HG03469 (cell line): ENCODE results near the gene CES3.
"Not testable (repeated sequence)": the region's sequence is repeated elsewhere in the genome, so short reads cannot be mapped to it uniquely, and the experiment has no call there.

Experiments used
- ATAC-seq: cut with Tn5 transposase; IDR thresholded peaks from one replicate; pipeline ENCODE4 v1.9.1; 2021; ENCODE audit warnings: mild to moderate bottlenecking, moderate library complexity, moderate number of reproducible peaks; ENCODE audit not compliant: unreplicated experiment

Gene CES3

DNA sequence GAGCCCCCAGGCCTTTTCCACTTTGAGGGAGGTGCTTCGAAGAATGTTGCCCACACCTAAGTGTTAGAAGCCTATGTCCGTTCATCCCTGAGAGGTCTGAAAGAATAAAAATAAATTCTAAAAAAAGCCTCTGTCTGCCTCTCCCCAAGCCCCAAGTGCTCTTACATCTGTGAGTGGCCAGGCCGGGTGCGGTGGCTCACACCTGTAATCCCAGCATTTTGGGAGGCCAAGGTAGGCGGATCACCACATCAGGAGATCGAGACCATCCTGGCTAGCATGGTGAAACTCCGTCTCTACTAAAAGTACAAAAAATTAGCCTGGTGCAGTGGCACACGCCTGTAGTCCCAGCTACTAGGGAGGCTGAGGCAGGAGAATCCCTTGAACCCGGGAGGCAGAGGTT is 16.1 kb upstream of the CES3 start:
- ATAC-seq, result not testable (repeated sequence)

DNA sequence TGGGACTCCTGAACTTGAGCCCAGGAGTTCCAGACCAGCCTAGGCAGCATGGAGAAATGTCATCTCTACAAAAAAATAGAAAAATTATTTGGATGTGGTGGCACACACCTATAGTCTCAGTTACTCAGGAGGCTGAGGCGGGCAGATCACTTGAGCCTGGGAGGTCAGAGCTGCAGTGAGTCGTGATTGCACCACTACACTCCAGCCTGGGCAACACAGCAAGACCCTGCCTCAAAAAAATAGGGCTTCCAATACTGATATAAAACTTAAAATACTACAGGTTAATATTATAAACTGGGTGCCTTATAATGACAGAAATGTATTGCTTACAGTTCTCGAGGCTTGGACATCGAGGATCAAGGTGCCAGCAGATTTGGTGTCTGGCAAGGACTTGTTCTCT is 15.1 kb upstream of the CES3 start:
- no peak for ATAC-seq

DNA sequence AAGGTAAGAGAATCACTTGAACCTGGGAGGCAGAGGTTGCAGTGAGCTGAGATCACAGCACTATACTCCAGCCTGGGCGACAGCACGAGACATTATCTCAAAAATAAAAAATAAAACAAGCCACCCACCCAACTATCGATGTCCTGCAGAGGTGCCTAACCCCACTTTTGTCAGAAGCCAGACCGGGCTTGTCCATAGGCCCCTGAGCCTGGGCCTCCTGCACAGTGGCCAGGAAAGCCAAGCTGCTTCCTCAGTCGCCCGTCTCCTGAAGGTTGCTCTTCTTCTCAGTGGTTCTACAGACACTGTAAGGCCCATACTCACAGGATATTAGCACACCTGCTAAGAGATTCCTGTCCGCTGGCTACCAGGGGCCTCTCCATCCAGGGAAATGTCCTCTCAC is 14.5 kb upstream of the CES3 start:
- no peak for ATAC-seq

DNA sequence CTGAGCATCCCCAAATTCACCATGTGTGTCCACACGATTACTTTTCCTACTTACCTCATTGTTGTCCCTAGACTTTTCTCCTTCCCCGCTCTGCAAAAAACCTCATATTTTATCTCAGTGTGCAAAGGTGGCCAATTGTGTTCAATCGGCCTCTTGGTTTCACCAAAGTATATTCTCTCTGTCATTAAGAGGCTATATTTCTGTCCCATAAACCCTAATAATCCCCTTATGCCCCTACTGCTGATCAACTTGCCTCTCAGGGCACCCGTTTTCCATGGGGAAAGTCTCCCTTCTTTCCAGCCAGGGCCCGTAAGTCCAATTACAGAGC is 14.1 kb upstream of the CES3 start:
- no peak for ATAC-seq

DNA sequence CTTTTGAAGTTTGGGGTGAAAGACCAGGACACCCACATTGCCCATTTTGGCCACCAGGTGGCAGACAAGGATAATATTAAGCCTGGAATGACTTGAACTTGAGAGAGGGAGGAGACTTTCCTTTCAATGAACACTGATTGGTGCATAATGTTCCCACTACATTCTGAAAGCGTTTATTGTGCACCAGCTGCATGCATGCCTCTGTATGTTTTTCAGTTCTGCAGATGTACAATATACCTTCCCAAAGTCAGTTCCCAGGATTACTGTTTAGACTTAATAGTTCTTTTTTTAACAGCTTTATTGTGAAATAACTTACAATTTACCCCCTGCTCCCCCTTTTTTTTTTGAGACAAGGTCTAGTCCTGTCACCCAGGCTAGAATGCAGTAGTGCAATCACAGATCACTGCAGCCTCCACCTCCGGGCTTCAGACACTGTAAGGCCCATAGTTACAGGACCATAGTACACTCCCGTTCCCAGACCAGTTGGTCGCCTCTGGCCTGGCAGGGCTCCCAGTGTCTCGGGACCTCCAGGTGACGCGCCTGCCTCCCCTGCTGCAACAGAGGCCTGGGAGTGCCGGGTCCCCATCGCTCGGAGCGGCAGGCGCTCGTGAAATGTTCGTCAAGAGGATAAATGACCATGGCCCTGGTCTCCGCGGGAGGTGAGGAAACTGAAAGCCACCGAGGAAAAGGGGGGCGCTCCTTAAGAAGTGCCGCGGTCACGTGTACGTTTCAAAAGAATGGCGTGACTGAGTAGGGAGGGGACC is 13.6 kb upstream of the CES3 start:
- ATAC-seq, result peak; percentile 66

DNA sequence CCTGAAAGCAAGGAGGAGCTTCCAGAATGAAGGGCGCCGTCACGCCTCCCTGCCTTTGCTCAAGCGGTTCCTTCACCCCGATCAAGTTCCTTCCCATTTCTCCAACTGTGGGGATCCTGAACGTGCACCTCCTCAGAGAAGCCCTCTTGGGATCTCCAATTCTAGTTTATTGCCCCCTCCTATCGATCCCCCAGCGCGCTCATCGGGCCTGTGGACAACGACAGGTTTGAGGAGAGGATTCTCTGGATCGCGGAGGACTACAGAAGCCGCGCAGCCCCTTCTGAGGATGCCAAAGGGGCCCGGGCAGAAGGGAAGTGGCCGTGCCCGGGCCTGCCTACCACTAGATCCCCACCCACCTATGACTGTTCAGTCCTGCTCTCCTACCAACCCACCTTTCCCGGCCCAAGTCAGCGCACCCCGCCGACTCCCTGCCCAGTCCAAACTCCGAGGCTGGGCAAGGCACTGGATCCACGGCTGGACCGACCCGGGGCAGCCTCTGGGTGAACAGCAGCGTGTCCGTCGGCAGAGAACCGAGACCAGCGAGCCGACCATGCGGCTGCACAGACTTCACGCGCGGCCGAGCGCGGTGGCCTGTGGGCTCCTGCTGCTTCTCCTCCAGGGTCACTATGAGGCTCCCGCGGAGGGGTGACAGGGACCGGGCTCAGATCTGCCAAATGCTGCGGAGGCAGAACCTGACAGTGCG is 12.8 kb upstream of the CES3 start:
- ATAC-seq, result no peak

DNA sequence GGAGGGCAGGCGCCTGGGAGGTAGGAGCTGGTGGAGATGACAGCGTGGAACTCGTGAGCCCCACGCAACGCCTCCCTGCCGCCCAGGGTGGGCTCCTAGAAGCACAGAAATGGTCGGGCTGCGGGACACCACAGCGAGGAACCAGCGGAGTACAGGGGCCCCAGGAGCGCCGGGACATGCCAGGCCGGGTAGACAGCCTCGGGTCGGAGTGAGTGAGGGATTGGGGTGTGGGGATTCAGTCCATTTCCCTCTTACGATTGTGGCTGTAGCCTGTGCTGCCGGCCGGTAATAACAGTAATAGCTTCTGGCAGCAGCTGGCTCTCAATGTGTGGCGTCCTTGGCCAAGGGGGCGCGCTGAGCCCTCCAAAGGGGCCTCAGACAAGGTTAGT is 12.2 kb upstream of the CES3 start:
- ATAC-seq, result no peak

DNA sequence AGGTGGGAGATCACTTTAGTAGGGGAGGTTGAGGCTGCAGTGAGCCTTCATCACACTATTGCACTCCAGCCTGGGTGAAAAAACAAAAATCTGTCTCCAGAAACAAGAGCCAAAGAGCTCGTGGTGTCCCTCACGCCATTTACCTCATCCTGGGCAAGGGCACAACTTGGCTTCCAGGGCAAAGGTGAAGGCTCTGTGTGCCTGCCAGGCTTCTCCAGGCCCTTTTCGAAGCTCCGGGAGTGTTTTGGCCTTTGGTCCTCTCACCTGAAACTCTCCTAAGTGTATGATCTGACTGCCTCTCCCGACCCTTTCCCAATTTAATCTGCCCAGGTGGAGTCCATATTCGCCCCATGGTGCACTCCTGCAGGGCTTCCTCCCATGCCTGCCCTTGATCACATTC is 11.6 kb upstream of the CES3 start:
- no peak for ATAC-seq

DNA sequence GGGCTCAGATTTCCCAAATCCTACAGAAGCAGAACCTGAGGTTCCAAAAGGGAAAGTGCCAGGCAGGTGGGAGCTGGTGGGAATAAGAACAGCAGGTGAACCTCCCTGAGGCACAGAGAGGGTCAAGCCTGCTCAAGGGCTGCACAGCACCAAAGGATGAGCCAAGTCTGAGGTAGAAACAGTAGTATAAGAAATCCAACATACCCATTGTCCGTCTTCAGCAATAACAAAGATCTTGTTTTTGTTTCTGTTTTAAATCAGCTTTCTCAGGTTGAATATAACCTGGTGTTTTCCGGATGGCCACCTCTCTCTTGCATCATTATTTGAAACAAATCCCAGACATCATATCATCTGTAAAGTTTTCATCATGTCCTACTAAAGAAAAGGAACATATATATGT is 10.6 kb upstream of the CES3 start:
- ATAC-seq, result no peak

DNA sequence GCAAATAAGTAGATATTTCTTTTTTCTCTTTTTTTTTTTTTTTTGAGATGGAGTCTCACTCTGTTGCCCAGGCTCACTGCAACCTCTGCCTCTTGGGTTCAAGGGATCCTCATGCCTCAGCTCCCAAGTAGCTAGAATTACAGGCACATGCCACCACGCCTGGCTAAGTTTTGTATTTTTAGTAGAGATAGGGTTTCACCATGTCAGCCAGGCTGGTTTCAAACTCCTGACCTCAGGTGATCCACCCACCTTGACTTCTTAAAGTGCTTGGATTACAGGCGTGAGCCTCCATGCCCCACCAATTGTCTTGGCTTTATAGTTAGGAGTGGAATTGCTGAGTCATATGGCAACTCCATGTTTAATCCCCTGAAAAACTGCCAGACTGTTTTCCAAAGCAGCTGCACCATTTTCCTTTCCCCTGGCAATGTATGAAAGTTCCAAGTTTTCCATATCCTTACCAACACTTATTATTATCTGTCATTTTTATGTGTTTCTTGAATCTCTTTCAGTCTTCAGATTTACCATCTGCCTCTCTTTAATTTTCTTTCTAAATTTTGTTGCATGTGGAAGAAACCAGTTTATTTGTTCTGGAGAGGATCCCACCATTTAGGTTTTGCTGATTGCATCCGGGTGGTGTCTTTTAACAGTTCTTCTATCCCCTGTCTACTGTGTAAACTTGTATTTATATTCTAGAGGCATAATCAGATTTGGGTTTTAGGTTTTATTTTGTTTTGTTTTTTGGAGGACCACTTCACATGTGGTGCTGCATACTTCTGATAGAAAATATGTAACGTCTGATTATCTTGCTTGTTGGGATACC is 9.9 kb upstream of the CES3 start:
- ATAC-seq, result no peak

DNA sequence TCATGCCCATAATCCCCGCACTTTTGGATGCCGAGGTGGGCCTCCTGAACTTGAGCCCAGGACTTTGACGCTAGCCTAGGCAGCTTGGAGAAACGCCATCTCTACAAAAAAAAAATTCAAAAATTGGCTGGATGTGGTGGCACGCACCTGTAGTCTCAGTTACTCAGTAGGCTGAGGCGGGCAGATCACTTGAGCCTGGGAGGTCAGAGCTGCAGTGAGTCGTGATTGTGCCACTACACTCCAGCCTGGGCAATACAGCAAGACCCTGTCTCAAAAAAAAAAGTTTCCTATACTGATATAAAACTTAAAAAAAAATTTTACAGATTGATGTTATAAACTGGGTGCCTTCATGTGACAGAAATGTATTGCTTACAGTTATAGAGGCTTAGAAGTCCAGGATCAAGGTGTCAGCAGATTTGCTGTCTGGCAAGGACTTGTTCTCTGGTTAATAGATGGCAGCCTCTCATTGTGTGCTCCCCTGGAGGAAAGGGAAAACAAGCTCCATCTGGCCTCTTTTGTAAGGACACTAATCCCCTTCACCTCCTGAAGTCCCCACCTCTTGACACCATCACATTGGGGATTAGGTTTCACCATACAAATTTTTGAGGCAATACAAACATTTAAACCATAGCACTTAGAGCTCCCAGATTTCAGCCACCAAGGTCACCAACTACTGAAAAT is 8.5 kb upstream of the CES3 start:
- no peak for ATAC-seq

DNA sequence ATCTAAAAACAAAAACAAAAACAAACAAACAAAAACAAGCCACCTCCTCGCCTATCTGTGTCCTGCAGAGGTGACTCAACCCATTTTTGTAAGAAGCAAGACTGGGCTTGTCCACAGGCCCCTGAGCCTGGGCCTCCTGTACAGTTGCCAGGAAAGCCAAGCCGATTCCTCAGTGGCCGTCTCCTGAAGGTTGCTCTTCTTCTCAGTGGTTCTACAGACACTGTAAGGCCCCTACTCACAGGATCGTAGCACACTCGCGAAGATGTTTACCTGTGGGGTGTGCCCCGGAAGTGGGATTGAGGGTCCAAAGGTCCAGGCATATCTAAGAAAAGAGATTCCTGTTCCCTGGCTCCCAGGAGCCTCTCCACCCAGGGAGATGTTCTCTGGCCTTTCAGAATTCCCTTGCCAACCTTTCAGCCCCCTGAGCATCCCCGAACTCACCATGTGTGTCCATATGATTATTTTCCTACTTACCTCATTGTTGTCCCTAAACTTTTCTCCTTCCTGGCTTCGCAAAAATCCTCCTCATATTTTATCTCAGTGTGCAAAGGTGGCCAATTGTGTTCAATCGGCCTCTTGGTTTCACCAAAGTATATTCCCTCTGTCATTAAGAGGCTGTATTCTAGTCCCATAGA is 7.5 kb upstream of the CES3 start:
- no peak for ATAC-seq

DNA sequence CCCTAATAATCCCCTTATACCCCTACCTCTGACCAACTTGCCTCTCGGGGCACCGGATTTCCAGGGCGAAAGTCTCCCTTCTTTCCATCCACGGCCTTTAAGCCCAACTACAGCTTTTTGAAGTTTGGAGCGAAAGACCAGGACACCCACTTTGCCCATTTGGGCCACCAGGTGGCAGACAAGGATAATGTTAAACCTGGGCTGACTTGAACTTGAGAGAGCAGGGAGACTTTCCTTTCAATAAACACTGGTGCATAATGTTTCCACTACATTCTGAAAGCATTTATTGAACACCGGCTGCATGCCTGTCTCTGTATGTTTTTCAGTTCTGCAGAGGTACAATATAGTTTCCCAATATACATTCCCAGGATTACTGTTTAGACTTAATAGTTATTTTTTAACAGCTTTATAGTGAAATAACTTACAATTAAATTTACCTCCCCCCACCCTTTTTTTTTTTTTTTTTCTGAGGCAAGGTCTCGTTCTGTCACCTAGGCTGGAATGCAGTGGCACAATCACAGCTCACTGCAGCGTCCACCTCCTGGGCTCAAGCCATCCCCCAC is 6.9 kb upstream of the CES3 start:
- no peak for ATAC-seq

DNA sequence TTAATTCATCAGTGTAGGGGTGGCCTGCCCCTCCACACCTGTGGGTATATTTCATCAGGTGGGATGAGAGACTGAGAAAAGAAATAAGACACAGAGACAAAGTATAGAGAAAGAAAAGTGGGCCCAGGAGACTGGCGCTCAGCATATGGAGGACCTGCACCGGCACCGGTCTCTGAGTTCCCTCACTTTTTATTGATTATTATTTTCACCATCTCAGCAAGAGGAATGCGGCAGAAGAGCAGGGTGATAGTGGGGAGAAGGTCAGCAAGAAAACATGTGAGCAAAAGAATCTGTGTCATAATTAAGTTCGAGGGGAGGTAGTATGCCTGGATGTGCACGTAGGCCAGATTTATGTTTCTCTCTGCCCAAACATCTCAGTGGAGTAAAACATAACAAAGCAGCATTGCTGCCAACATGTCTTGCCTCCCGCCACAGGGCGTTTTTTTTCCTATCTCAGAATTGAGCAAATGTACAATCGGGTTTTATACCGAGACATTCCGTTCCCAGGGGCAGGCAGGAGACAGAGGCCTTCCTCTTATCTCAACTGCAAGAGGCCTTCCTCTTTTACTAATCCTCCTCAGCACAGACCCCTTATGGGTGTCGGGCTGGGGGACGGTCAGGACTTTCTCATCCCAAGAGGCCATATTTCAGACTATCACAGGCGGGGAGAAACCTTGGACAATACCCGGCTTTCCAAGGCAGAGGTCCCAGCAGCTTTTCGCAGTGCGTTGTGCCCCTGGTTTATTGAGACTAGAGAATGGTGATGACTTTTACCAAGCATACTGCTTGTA is 5.5 kb upstream of the CES3 start:
- ATAC-seq, result not testable (repeated sequence)

DNA sequence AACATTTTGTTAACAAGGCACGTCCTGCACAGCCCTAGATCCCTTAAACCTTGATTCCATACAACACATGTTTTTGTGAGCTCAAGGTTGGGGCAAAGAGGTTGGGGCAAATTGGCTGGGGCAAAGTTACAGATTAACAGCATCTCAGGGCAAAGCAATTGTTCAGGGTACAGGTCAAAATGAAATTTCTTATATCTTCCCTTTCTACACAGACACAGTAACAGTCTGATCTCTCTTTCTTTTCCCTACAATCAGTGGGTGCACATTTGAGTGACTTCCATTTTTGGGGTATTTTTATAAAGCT is 5.0 kb upstream of the CES3 start:
- ATAC-seq, result not testable (repeated sequence)

DNA sequence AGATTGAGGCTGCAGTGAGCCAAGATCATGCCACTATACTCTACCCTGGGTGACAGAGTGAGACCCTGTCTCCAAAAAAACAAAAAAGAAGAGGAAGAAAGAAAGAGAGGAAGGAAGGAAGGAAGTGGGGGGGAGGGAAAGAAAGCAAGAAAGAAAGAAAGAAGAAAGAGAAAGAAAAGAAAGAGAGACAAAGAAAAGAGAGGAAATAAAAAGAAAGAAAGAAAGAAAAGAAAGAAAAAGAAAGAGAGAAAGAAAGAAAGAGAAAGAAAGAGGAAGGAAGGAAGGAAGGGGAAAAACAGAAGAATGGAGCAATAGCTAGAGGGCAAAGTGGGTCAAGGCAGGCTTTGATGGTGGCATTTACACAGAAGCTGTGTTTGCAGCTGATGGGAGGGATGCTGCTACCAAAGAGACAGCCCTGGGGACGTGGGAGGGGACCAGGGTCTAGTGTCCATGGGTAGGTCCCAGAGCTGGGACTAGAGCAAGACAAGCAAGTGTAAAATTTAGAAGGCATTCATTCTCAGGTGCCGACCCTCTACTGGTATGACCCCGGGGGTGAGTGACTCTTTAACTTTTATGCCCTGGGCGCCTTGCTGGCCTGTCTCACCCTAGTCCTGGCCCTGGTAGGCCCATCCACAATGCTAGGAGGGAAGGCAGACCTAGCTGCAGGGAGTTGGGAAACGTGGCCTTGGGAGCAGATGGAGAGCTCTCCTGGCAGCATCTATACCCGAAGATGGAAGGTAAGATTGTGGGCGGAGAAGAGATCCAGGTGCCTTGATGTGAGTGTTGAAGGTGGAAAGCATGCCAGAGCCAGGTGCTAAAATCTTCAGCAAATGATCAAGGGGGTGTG is 2.0 kb upstream of the CES3 start:
- no peak for ATAC-seq

DNA sequence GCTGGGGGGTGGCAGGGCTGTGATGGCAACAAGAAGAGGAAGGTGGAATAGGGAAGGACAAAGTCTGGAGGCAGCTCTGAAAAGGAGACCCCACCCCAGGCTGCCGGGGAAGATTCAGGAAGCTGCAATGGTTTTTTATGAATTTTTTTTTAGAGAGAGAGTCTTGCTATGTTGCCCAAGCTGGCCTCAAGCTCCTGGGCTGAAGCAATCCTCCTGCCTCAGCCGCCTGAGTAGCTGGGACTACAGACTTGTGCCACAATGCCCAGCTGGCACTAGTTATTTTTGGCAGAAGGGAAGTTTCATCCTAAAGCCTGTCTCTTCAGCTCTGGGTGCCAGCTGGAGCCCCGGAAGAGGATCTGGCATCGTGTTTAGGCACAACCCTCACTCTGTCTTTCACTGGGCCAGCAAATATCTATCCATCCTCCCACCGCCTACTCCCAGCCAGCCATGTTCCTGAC is 1.3 kb upstream of the CES3 start:
- no peak for ATAC-seq

DNA sequence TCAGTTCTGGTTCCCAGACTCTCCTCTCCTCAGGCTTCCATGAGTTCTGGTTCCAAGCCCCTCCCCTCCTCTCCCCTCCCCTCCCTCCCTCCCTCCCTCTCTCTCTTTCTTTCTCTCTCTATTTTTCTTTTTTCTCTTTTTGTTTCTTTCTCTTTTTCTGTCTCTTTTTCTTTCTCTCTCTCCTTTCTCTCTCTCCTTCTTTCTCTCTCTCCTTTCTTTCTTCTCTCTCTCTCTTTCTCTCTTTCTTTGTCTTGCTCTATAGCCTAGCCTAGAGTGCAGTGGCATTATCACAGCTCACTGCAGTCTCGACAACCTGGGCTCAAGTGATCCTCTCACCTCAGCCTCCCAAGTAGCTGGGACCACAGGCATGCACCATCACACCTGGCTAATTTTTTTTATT is 796 bp upstream of the CES3 start:
- no peak for ATAC-seq

DNA sequence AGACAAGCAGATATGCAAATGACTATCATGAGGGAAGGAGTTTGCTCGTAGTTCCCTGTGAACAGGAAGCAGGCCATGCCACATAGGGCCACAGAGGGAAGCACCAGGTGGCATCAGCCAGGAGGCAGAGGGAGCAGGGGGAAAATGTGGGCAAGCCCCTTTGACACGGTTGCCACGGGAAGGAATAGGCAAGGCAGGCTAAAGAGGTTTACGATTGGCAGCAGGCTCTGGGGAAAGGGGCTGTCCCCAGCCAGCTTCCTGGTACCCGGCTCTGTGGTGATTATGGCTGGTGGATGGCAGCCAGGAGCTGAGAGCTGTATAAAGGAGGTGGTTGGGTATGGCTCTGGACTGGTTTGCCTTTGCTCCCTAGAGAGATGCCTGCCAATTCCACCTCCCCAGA is 848 bp downstream of the CES3 start:
- no peak for ATAC-seq
